Keratinocyte (primary cell): Measurements from ENCODE around the gene SMYD3.

Experiments used
- CTCF ChIP-seq, 3 experiments: IDR thresholded peaks in 1 of 3; conservative IDR thresholded peaks in 1 of 3; optimal IDR thresholded peaks in 1 of 3; 2 replicates in 2 of 3; 3 replicates in 1 of 3; pipeline versions ENCODE3 to v1.5.1; 2011; ENCODE audit warnings: low read length in 3 of 3, mild to moderate bottlenecking in 3 of 3, moderate library complexity in 2 of 3, control low read depth in 1 of 3, inconsistent platforms in 1 of 3; ENCODE audit not compliant: insufficient read depth in 2 of 3; ENCODE audit errors: extremely low read depth in 1 of 3
- EZH2 ChIP-seq: IDR thresholded peaks from one replicate; pipeline ENCODE4 v1.6.1; 2012; ENCODE audit warnings: inconsistent platforms, mild to moderate bottlenecking, low read length, moderate library complexity

- TF ChIP-seq EZH2: no peak
- no peak for TF ChIP-seq CTCF (optimal IDR thresholded peaks at IDR 0.05 in 1 of 3, IDR thresholded peaks at IDR 0.05 in 1 of 3, conservative IDR thresholded peaks at IDR 0.05 in 1 of 3; ENCODE audit: extremely low read depth in 1 of 3, insufficient read depth in 2 of 3, low read length in 3 of 3)
These were observed 19.3 kb upstream of the SMYD3 start for GRCh38 chr1:246526380-246526779.
